GM13977 (cell line): Measurements from ENCODE around the gene ANKRD17.

Experiments used
- DNase-seq: peaks from one replicate; pipeline ENCODE4 v3.0.0; 2012; ENCODE audit warnings: low spot score
- in situ Hi-C: fragments of 300-500 bp; cut with MboI; formaldehyde crosslinking; loops from one replicate; pipeline ENCODE4 v1.12.0; 2022; ENCODE audit warnings: low sequenced_read_pairs, low pct_unique_long_range_greater_than_20kb, mixed read lengths, inconsistent platforms; ENCODE audit not compliant: unreplicated experiment
- TF ChIP-seq, protein P1 (sequence below): IDR thresholded peaks from 2 replicates; pipeline ENCODE4 v1.5.1; 2012; ENCODE audit warnings: mild to moderate bottlenecking, control low read depth; ENCODE audit not compliant: insufficient read depth; ENCODE audit errors: extremely low read depth, missing control alignments

ANKRD17 gene

GRCh38 chr4:73193155-73193554, 65.4 kb downstream of the ANKRD17 start:
- TF ChIP-seq, protein P1, sequence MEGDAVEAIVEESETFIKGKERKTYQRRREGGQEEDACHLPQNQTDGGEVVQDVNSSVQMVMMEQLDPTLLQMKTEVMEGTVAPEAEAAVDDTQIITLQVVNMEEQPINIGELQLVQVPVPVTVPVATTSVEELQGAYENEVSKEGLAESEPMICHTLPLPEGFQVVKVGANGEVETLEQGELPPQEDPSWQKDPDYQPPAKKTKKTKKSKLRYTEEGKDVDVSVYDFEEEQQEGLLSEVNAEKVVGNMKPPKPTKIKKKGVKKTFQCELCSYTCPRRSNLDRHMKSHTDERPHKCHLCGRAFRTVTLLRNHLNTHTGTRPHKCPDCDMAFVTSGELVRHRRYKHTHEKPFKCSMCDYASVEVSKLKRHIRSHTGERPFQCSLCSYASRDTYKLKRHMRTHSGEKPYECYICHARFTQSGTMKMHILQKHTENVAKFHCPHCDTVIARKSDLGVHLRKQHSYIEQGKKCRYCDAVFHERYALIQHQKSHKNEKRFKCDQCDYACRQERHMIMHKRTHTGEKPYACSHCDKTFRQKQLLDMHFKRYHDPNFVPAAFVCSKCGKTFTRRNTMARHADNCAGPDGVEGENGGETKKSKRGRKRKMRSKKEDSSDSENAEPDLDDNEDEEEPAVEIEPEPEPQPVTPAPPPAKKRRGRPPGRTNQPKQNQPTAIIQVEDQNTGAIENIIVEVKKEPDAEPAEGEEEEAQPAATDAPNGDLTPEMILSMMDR: no peak
- peak; percentile 10 for DNase-seq
- in situ Hi-C loops: no loop called here

DNA sequence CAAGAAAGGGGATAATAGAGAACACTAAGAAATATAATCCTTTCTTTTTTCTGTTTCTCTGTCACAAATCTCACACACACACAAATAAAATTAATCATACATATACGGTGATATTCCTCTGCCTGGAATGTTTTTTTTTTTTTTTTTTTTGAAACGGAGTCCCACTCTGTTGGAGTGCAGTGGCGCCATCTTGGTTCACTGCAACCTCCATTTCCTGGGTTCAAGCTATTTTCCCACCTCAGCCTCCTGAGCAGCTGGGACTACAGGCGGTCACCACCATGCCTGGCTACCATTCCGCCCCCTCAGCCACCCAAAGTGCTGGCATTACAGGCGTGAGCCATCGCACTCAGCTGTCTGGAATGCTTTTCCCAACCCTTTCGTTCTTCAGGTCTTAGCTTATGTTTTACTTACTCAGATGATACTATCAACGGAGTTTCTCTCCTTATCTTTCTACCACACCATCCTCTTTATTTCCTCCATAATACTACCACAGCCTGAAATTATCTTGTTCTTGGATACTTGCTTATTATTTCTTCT, 69.3 kb downstream of the ANKRD17 start:
- TF ChIP-seq, protein P1: no peak
- in situ Hi-C loops: no loop called here
- no peak for DNase-seq

DNA sequence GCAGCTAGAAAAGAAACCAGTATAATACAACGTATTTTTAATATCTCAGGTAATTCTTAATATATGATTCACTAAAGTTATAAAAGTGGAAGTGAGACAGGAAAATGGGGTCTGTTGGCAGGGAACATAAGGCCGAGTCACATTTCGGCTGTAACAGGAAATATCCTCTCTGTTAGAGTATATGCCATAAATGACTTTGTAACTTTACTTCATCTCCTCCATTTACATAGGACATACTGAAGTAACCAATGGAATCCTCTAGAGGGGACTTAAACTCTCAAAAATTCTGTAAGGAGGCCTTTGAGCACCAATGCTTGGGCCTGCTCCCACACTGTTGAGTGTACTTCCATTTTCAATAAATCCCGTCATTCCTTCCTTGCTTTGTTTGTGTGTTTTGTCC, 71.3 kb downstream of the ANKRD17 start:
- in situ Hi-C loops: no loop called here

GRCh38 chr4:73185903-73186302, 72.7 kb downstream of the ANKRD17 start:
- TF ChIP-seq, protein P1: no peak
- no peak for DNase-seq
- in situ Hi-C loops: no loop called here

More for the DNA sequence above, 71.3 kb downstream of the ANKRD17 start:
- TF ChIP-seq, protein P1: no peak
- DNase-seq: no peak

DNA sequence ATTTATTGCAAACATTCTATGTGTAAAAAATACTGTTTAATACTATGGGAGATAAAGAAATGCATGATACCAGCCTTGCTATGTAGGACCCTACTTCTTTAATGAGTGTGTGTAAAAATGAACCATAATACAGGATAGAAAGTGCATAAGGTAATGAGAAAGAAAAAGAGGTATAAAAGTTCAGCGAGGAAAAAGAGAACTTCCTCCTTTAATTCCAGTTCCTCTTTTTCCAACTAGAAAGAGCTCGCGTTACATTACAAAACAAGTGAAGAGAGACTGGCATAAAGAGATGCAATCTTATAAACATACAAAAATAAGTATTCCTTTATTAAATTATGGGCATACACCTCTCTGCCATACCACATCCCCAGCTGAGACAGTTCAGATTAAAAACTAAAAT, 77.4 kb downstream of the ANKRD17 start:
- no peak for DNase-seq
- TF ChIP-seq, protein P1: no peak
- in situ Hi-C loops: no loop called here

- DNase-seq: no peak
- TF ChIP-seq, protein P1: no peak
- in situ Hi-C loops: no loop called here
These were observed 80.2 kb downstream of the ANKRD17 start for GRCh38 chr4:73178389-73178788.

GRCh38 chr4:73172161-73172560, 86.4 kb downstream of the ANKRD17 start:
- in situ Hi-C loops: no loop called here
- DNase-seq: no peak
- TF ChIP-seq, protein P1: no peak
